IPS-18a (cell line): Measurements from ENCODE around the gene ZNF74.
"Not testable (repeated sequence)": the region's sequence is repeated elsewhere in the genome, so short reads cannot be mapped to it uniquely, and the experiment has no call there.

Experiments
- H3K27ac ChIP-seq: one replicate; pipeline ENCODE4 v1.5.1; 2013; ENCODE audit warnings: low read length
- H3K27me3 ChIP-seq: one replicate; pipeline ENCODE4 v1.6.1; 2013; ENCODE audit warnings: mild to moderate bottlenecking, low read length; ENCODE audit not compliant: control insufficient read depth, insufficient read depth
- H3K36me3 ChIP-seq: one replicate; pipeline ENCODE4 v1.6.1; 2013; ENCODE audit warnings: low read depth, low read length; ENCODE audit not compliant: control insufficient read depth
- H3K4me1 ChIP-seq: one replicate; pipeline ENCODE4 v1.6.1; 2013; ENCODE audit warnings: low read depth, low read length; ENCODE audit not compliant: control insufficient read depth
- H3K4me3 ChIP-seq: one replicate; pipeline ENCODE4 v1.5.1; 2013; ENCODE audit warnings: low read length
- H3K9ac ChIP-seq: one replicate; pipeline ENCODE4 v1.6.1; 2013; ENCODE audit warnings: mild to moderate bottlenecking, low read length, moderate library complexity
- H3K9me3 ChIP-seq: one replicate; pipeline ENCODE4 v1.6.1; 2013; ENCODE audit warnings: low read depth, low read length; ENCODE audit not compliant: control insufficient read depth

ZNF74 gene

GRCh38 chr22:20414450-20414849 is 20.5 kb downstream of the ZNF74 start:
- H3K36me3 ChIP-seq = no peaks in the 10 kb centered on the region
- H3K4me3 ChIP-seq = no peak overlapping the region
- H3K9ac ChIP-seq = no peak overlapping the region
- H3K27me3 ChIP-seq = no peaks in the 10 kb centered on the region
- no peaks in the 10 kb centered on the region for H3K9me3 ChIP-seq
- H3K27ac ChIP-seq = no peak overlapping the region
- H3K4me1 ChIP-seq = no peaks in the 10 kb centered on the region

- H3K27me3 ChIP-seq = not testable (repeated sequence)
Measured at GRCh38 chr22:20415241-20415640, 21.3 kb downstream of the ZNF74 start.

GRCh38 chr22:20415699-20416098 is 21.7 kb downstream of the ZNF74 start:
- H3K36me3 ChIP-seq, H3K9ac ChIP-seq, H3K4me1 ChIP-seq, H3K27ac ChIP-seq, H3K9me3 ChIP-seq, H3K27me3 ChIP-seq, H3K4me3 ChIP-seq: not testable (repeated sequence)

More at GRCh38 chr22:20415241-20415640, 21.3 kb downstream of the ZNF74 start:
- not testable (repeated sequence) for H3K27ac ChIP-seq, H3K9me3 ChIP-seq, H3K9ac ChIP-seq, H3K4me1 ChIP-seq, H3K4me3 ChIP-seq, H3K36me3 ChIP-seq

GRCh38 chr22:20418211-20418788 is 24.3 kb downstream of the ZNF74 start:
- Histone ChIP-seq H3K9ac (no peak overlapping the region), H3K36me3 (no peaks in the 10 kb centered on the region), H3K27me3 (no peaks in the 10 kb centered on the region), H3K4me1 (no peaks in the 10 kb centered on the region), H3K27ac (no peak overlapping the region), H3K4me3 (peak overlapping the region; percentile 54), H3K9me3 (no peaks in the 10 kb centered on the region)

GRCh38 chr22:20419664-20419951 is 25.7 kb downstream of the ZNF74 start:
- H3K4me1 ChIP-seq = peaks cover 3% of the 10 kb centered on the region
- no peaks in the 10 kb centered on the region for H3K9me3 ChIP-seq
- no peaks in the 10 kb centered on the region for H3K36me3 ChIP-seq
- no peak overlapping the region for H3K4me3 ChIP-seq
- H3K27me3 ChIP-seq = no peaks in the 10 kb centered on the region
- H3K27ac ChIP-seq = no peak overlapping the region
- no peak overlapping the region for H3K9ac ChIP-seq

GRCh38 chr22:20420157-20420842 is 26.3 kb downstream of the ZNF74 start:
- peaks cover 3% of the 10 kb centered on the region for H3K4me1 ChIP-seq
- no peaks in the 10 kb centered on the region for H3K9me3 ChIP-seq
- no peaks in the 10 kb centered on the region for H3K36me3 ChIP-seq
- no peak overlapping the region for H3K27ac ChIP-seq
- no peak overlapping the region for H3K9ac ChIP-seq
- H3K27me3 ChIP-seq = no peaks in the 10 kb centered on the region
- no peak overlapping the region for H3K4me3 ChIP-seq

GRCh38 chr22:20421507-20421874 is 27.5 kb downstream of the ZNF74 start:
- Histone ChIP-seq H3K4me1 (peaks cover 3% of the 10 kb centered on the region), H3K9ac (no peak overlapping the region), H3K27me3 (no peaks in the 10 kb centered on the region), H3K9me3 (no peaks in the 10 kb centered on the region), H3K4me3 (no peak overlapping the region), H3K36me3 (no peaks in the 10 kb centered on the region), H3K27ac (no peak overlapping the region)

GRCh38 chr22:20422271-20423007 is 28.5 kb downstream of the ZNF74 start:
- Histone ChIP-seq H3K27ac (no peak overlapping the region), H3K27me3 (no peaks in the 10 kb centered on the region), H3K4me3 (no peak overlapping the region), H3K9me3 (no peaks in the 10 kb centered on the region), H3K36me3 (no peaks in the 10 kb centered on the region), H3K4me1 (peaks cover 3% of the 10 kb centered on the region), H3K9ac (no peak overlapping the region)

- Histone ChIP-seq H3K9ac (no peak overlapping the region), H3K27me3 (peaks cover under 1% of the 10 kb centered on the region), H3K9me3 (no peaks in the 10 kb centered on the region), H3K27ac (no peak overlapping the region), H3K4me3 (no peak overlapping the region), H3K4me1 (peaks cover 3% of the 10 kb centered on the region), H3K36me3 (no peaks in the 10 kb centered on the region)
Measured at GRCh38 chr22:20423008-20423905, 29.3 kb downstream of the ZNF74 start.

- H3K4me1 ChIP-seq = peaks cover 7% of the 10 kb centered on the region
- no peak overlapping the region for H3K4me3 ChIP-seq
- no peak overlapping the region for H3K9ac ChIP-seq
- no peaks in the 10 kb centered on the region for H3K9me3 ChIP-seq
- H3K27ac ChIP-seq = no peak overlapping the region
- no peaks in the 10 kb centered on the region for H3K36me3 ChIP-seq
- H3K27me3 ChIP-seq = peaks cover 8% of the 10 kb centered on the region
Measured at GRCh38 chr22:20423906-20424551, 30.1 kb downstream of the ZNF74 start.

GRCh38 chr22:20424568-20424931 is 30.6 kb downstream of the ZNF74 start:
- Histone ChIP-seq H3K9ac (no peak overlapping the region), H3K9me3 (no peaks in the 10 kb centered on the region), H3K4me3 (no peak overlapping the region), H3K36me3 (no peaks in the 10 kb centered on the region), H3K4me1 (peaks cover 7% of the 10 kb centered on the region), H3K27ac (no peak overlapping the region), H3K27me3 (peaks cover 14% of the 10 kb centered on the region)
